Globus pallidus (tissue), 1 donor: Measurements from ENCODE around the gene BNC2.

ENCODE experiments used
- DNase-seq: peaks from one replicate; pipeline ENCODE4 v3.0.0-alpha.2; 2015; ENCODE audit warnings: low spot score

The BNC2 gene

GRCh38 chr9:16633794-16634193 is 236.7 kb downstream of the BNC2 start:
- no peak for DNase-seq

- DNase-seq, result no peak
These were observed 242.1 kb downstream of the BNC2 start for GRCh38 chr9:16628413-16628812.

- no peak for DNase-seq
These were observed 242.5 kb downstream of the BNC2 start for GRCh38 chr9:16627967-16628366.

- DNase-seq, result no peak
These were observed 242.9 kb downstream of the BNC2 start for GRCh38 chr9:16627521-16627920.

- no peak for DNase-seq
These were observed 243.8 kb downstream of the BNC2 start for GRCh38 chr9:16626577-16627130.

- no peak for DNase-seq
These were observed 244.7 kb downstream of the BNC2 start for GRCh38 chr9:16625811-16626210.

GRCh38 chr9:16625161-16625631 is 245.3 kb downstream of the BNC2 start:
- no peak for DNase-seq

GRCh38 chr9:16624744-16625117 is 245.7 kb downstream of the BNC2 start:
- no peak for DNase-seq

- no peak for DNase-seq
These were observed 246.3 kb downstream of the BNC2 start for GRCh38 chr9:16623989-16624743.

- no peak for DNase-seq
These were observed 247.9 kb downstream of the BNC2 start for GRCh38 chr9:16622541-16622940.

GRCh38 chr9:16619914-16620520 is 250.5 kb downstream of the BNC2 start:
- no peak for DNase-seq

- no peak for DNase-seq
These were observed 251.1 kb downstream of the BNC2 start for GRCh38 chr9:16619402-16619801.

GRCh38 chr9:16618524-16618923 is 251.9 kb downstream of the BNC2 start:
- DNase-seq, result no peak

- DNase-seq, result no peak
These were observed 253.8 kb downstream of the BNC2 start for GRCh38 chr9:16616686-16617085.

- DNase-seq, result no peak
These were observed 255.0 kb downstream of the BNC2 start for GRCh38 chr9:16615451-16615850.

- DNase-seq, result no peak
These were observed 256.9 kb downstream of the BNC2 start for GRCh38 chr9:16613605-16614004.

- DNase-seq, result no peak
These were observed 257.4 kb downstream of the BNC2 start for GRCh38 chr9:16613051-16613450.

GRCh38 chr9:16612627-16613026 is 257.8 kb downstream of the BNC2 start:
- no peak for DNase-seq

GRCh38 chr9:16611983-16612382 is 258.5 kb downstream of the BNC2 start:
- no peak for DNase-seq

GRCh38 chr9:16611001-16611400 is 259.5 kb downstream of the BNC2 start:
- DNase-seq, result no peak

- no peak for DNase-seq
These were observed 259.9 kb downstream of the BNC2 start for GRCh38 chr9:16610538-16610937.

GRCh38 chr9:16608906-16609305 is 261.6 kb downstream of the BNC2 start:
- DNase-seq, result no peak

GRCh38 chr9:16602494-16602893 is 268.0 kb downstream of the BNC2 start:
- DNase-seq, result no peak
